ENCODE measurements around the gene PDIA6.

The PDIA6 gene

DNA sequence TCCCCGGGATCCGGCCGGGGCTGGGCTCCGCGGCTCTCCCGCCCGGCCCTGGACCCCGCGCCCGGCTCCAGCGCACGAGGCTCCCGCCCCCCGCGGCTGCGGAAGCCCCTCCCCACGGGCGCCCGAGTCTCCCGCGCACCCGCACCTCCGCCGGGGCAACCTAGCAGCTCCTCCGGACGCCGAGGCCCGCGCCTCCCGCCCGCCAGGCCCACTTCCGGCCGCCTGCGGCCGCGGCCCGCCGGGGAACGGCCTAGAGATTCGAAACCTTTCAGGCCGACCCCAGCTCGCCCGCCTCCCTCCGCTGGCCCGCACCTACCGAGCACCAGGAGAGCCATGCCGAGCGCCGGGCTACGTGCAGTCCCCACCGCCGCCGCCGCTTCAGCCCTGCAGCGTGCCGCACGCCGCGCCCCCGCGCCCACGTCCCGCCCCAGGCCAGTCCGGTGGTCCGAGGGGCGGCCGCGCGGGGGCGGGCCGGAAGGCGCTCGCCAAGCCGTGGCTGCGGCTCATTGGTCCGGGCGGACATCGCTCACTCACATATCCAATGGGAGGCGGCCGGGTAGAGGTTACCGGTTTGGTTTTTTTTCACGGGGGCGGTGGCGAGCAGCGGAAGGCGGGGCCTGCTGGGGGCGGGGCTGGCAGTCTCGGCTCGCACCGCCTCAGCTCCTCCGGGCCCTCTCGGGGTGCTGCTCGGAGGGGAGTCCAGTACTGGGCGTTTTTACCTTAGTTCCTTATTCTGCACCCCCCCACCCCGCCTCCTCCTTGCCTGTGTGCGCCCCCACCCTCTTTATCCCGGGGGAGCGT, at the start of gene PDIA6:
Gene PDIA6, minus strand, starts transcription at position 424 of the 801 bp plus-strand sequence. Its CDS starts 89 bp downstream, at position 335.
- FAIRE-seq: peak; percentile 88
- peak; percentile 81 for DNase-seq (ENCODE audit: insufficient read length, low spot score)

GRCh38 chr2:10862330-10862729, 49.7 kb upstream of the PDIA6 start:
- DNase-seq (ENCODE audit: insufficient read length, low spot score) (no peak), FAIRE-seq (no peak)

DNA sequence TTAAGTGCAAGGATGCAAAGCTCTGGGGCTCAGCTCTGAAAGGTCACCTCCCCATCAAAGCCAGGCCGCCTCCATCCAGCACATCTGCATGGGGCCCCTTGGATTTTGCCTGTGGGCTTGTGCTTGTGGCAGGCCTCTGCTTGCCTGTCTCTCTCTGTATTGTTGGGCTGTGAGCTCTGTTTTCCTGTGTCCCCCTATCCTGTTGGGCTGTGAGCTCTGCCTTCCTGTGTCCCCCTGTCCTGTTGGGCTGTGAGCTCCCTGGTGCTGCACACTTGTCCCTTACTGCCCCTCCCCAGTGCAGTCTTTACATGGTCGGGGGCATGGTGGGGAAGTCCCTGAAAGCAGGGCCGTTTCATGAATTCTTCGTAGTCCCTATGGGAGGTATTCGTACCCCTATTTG, 49.2 kb upstream of the PDIA6 start:
- DNase-seq (ENCODE audit: insufficient read length, low spot score) (no peak), FAIRE-seq (no peak)

GRCh38 chr2:10860814-10861325, 48.3 kb upstream of the PDIA6 start:
- DNase-seq (ENCODE audit: insufficient read length, low spot score) (no peak), FAIRE-seq (no peak)

- no peak for DNase-seq (ENCODE audit: insufficient read length, low spot score)
- no peak for FAIRE-seq
Measured at GRCh38 chr2:10860081-10860813, 47.7 kb upstream of the PDIA6 start.

DNA sequence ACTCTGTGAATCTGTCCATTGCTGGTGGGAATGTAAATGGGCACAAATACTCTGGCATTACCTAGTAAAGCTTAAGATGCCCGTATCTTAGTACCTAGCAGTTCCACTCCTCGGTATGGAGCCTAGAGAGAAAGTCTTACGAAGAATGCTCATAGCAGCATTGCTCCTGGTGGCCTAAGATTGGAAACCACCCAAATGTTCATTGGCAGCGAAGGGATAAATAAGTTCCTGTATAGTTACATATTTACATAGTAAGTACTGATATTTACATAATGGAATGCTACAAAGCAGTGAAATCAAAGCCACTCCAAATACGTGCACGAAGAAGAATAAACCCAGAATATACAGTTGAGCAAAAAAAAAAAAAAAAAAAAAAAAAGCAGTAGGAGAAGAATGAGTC, 46.7 kb upstream of the PDIA6 start:
- no peak for DNase-seq (ENCODE audit: insufficient read length, low spot score)
- no peak for FAIRE-seq

GRCh38 chr2:10848541-10848940, 36.0 kb upstream of the PDIA6 start:
- FAIRE-seq (no peak), DNase-seq (ENCODE audit: insufficient read length, low spot score) (no peak)

DNA sequence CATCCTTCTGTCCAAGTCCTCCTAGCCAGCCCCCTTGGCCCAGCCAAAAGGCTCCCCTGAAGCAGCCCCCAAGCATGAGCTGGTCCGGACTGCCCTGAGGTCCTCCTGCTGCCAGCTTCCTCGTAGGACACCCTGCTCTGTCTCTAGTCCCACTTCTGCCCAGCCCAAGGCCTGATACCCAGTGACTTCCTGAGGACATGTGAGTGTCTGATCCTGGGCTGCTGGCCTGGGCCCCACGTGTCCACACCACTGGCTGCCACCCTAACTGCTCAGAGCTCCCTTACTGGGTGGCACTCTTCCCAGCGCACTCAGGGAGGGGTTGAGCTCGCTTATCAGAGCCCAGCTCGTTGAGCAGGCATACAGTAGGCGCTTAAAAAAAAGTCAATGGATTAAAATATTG, 34.4 kb upstream of the PDIA6 start:
- DNase-seq (ENCODE audit: insufficient read length, low spot score) (no peak), FAIRE-seq (no peak)

- FAIRE-seq (no peak), DNase-seq (ENCODE audit: insufficient read length, low spot score) (no peak)
Measured at GRCh38 chr2:10846110-10846861, 33.7 kb upstream of the PDIA6 start.

- FAIRE-seq (no peak), DNase-seq (ENCODE audit: insufficient read length, low spot score) (no peak)
Measured at GRCh38 chr2:10845640-10846039, 33.1 kb upstream of the PDIA6 start.

- DNase-seq (ENCODE audit: insufficient read length, low spot score): no peak
- FAIRE-seq: no peak
Measured at GRCh38 chr2:10844097-10844496, 31.5 kb upstream of the PDIA6 start.

DNA sequence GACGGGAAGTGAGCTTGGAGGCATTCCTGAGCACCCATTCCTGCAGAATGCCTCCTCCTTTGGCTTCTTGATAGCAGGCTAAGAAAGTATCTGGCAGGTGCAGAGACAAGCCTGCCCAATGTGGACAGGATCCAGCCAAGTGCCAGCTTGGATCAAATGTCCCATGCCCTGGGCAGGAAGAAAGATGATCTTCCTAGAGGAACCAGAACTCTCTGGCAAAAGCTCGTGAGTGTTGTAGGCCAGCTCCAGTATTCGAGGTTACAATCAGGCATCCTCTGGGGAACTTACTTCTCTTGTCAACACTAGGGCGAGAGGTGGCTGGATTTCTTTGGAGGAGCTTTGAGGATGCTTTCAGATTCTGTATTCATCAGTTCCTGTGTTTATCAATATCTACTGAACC, 29.9 kb upstream of the PDIA6 start:
- DNase-seq (ENCODE audit: insufficient read length, low spot score): no peak
- FAIRE-seq: no peak

DNA sequence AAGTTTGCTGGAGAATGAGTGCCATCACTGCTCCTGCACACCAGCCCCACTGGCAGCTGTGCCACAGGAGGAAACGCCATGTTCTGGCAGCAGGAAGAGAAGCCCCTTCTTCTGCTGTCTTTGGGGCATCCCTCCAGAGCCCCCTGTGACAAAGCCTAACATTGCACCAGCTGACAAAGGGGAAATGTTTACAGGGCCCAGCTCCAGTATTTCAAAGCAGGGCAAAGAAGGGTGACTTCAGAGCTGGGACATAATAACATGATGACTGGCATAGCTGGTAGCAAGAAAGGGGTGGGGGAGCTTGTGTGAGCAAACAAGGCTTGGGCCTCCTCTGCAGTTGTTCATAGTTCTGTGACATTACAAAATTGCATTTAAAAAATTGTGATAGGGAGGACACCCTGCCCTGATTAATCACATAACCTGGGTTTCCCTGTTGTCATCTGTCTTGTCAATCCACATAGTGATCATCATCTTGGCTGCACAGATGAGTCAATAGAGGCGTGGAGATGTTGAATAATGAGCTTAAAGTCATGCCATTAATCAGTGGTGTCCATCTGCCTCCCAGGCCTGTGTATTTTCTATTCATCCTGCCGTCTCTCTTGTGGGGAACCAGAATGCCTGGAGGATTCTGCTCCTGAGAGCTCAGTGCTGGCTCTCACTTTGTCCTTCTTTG, 29.1 kb upstream of the PDIA6 start:
- no peak for DNase-seq (ENCODE audit: insufficient read length, low spot score)
- no peak for FAIRE-seq

DNA sequence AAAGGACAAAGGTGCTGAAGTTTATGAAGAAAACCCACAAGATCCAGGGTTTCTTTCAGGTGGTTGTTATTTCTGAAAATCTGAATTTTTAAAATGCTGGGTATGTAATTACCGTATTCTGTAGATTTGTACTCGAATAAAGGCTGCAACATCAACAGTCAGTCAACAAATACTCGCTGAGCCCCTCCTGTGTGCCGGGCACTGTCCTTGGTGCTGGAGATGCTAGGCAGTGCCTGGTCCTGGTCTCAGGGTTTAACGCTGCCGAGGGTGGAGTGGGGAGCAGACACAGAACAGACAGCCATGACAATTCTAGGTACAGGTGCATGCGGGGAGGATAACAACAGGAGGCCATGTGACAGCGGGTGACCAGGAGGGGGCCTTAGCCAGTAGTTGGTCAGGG, 27.2 kb upstream of the PDIA6 start:
- FAIRE-seq (no peak), DNase-seq (ENCODE audit: insufficient read length, low spot score) (no peak)

GRCh38 chr2:10838734-10839133, 26.1 kb upstream of the PDIA6 start:
- FAIRE-seq: no peak
- DNase-seq (ENCODE audit: insufficient read length, low spot score): no peak

DNA sequence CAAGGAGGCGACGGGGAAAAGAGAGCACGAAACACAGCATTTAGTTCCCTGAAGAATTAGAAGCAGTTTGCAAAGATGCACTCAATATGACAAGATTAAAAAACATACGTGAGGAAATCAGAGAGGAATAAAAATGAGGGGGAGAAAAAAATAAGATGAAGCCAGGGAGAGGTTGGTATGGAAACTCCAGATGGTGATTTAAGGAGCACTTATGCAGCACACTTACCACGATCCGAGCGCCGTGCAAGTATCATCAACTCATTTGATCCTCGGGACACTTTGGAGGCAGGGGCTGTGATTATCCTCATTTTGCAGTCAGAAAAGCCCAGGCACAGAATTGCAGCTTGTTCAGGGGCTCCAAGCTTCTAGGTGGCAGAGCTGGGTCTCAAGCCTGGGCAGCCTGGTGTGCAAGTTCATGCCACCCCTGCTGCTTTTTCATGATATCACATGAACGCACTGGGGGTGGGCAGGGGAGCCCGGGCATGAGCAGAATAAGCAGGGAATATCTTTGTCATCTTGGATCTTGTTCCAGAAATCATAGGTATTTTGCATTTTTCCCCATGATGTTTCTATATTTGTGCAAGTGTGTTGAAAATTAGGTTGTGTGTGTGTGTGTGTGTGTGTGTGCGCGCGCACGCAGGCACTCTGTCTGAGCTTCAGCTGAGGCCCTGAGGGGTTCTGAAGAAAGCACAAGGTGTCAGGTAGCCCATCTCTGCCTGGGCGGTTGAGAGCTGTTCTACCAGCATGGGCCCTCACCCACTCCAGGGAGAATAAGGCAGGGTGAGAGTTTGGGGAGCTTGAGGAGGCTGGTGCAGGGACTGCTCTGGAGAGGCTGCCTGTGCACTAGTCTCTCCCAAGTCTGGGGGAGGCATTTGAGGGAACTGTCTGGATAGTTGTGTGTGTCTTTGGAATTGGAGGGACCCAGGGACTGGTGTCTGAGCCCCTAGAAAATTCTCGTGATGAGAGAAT, 25.0 kb upstream of the PDIA6 start:
- DNase-seq (ENCODE audit: insufficient read length, low spot score): no peak
- FAIRE-seq: no peak

DNA sequence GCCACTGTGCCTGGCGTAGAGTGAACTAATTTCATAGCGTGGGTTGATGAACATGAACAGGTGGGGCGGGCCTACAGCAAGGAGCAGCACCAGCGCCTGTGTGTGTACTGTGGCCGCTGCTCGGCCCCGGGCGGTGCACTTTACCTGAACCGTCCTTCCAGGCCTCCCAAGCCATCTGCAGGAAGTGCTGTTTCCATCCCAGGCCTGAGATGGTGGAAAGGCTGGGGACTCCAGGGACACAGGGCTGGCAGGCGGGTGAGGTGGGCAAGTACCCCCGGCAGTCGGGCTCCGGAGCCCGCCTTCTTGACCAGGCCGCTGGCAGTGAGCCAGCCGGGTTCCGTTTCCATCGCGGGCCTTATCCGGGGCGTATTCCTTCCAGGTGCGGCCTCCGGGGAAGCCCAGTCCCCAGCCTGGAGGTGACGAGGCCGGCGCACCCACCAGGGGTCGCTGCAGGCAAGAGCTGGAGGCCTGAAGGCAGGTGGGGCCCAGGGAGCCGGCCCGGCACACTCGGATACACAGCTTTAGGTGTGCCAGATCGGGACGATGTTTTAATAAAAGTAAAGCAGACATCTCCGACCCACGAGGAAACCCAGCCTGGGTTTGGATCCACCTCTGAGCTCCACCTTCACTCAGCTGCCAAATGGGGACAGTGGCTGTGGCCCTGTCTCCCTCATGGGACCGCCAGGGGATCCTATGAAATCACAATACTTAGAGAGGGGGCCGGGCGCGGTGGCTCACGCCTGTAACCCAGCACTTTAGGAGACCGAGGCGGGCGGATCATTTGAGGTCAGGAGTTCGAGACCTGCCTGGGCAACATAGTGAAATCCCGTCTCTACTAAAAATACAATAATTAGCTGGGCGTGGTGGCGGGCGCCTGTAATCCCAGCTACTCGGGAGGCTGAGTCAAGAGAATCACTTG, 22.7 kb upstream of the PDIA6 start:
- FAIRE-seq (peak; percentile 72), DNase-seq (ENCODE audit: insufficient read length, low spot score) (peak; percentile 72)

GRCh38 chr2:10834068-10834655, 21.6 kb upstream of the PDIA6 start:
- DNase-seq (ENCODE audit: insufficient read length, low spot score) (no peak), FAIRE-seq (no peak)

Measured in GM19239 (cell line).